ENCODE measurements around the gene RIBC2.

GRCh38 chr22:45445031-45445710 lies 31.7 kb downstream of the RIBC2 start:
- TF ChIP-seq CTCF (conservative IDR thresholded peaks at IDR 0.05; ENCODE audit: low read depth, low read length) (no peak), USF2 (IDR thresholded peaks at IDR 0.05; ENCODE audit: low read depth, low read length) (no peak)

All from IMR-90 (cell line).